ENCODE measurements around the gene AKT2.

The AKT2 gene

GRCh38 chr19:40283414-40284250 lies 1.5 kb downstream of the AKT2 start:
- Histone ChIP-seq H4K20me1 (ENCODE audit: insufficient read depth, low read length) (peaks cover 54% of the 10 kb centered on the region), H3K4me3 (ENCODE audit: low read length) (peak overlapping the region; percentile 95), H3K36me3 (replicated peaks; ENCODE audit: low read depth, low read length) (peaks cover 9% of the 10 kb centered on the region), H3K4me2 (ENCODE audit: low read length) (peak overlapping the region; percentile 99), H3K27me3 (ENCODE audit: low read depth, low read length) (no peaks in the 10 kb centered on the region), H3K79me2 (ENCODE audit: low read length) (peaks cover 65% of the 10 kb centered on the region), H2AFZ (ENCODE audit: low read depth, low read length) (no peak overlapping the region), H3K9me3 (ENCODE audit: insufficient read depth, low read length) (no peaks in the 10 kb centered on the region), H3K9ac (ENCODE audit: low read length) (peak overlapping the region; percentile 97), H3K4me1 (ENCODE audit: low read length) (peaks cover 29% of the 10 kb centered on the region), H3K27ac (ENCODE audit: low read length) (peak overlapping the region; percentile 87)
- no peak for TF ChIP-seq EZH2phosphoT487 (IDR thresholded peaks at IDR 0.05; ENCODE audit: low read depth)
- TF ChIP-seq, protein P1, sequence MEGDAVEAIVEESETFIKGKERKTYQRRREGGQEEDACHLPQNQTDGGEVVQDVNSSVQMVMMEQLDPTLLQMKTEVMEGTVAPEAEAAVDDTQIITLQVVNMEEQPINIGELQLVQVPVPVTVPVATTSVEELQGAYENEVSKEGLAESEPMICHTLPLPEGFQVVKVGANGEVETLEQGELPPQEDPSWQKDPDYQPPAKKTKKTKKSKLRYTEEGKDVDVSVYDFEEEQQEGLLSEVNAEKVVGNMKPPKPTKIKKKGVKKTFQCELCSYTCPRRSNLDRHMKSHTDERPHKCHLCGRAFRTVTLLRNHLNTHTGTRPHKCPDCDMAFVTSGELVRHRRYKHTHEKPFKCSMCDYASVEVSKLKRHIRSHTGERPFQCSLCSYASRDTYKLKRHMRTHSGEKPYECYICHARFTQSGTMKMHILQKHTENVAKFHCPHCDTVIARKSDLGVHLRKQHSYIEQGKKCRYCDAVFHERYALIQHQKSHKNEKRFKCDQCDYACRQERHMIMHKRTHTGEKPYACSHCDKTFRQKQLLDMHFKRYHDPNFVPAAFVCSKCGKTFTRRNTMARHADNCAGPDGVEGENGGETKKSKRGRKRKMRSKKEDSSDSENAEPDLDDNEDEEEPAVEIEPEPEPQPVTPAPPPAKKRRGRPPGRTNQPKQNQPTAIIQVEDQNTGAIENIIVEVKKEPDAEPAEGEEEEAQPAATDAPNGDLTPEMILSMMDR (IDR thresholded peaks at IDR 0.05; ENCODE audit: low read depth, low read length): no peak

- no peak overlapping the region for H3K9ac ChIP-seq (ENCODE audit: low read length)
- H3K4me3 ChIP-seq (ENCODE audit: low read length): no peak overlapping the region
- H3K9me3 ChIP-seq (ENCODE audit: insufficient read depth, low read length): no peaks in the 10 kb centered on the region
- H3K79me2 ChIP-seq (ENCODE audit: low read length): peaks cover 72% of the 10 kb centered on the region
- no peak for TF ChIP-seq EZH2phosphoT487 (IDR thresholded peaks at IDR 0.05; ENCODE audit: low read depth)
- TF ChIP-seq, protein P1 (IDR thresholded peaks at IDR 0.05; ENCODE audit: low read depth, low read length): no peak
- peaks cover 9% of the 10 kb centered on the region for H3K36me3 ChIP-seq (replicated peaks; ENCODE audit: low read depth, low read length)
- H3K27me3 ChIP-seq (ENCODE audit: low read depth, low read length): no peaks in the 10 kb centered on the region
- peaks cover 61% of the 10 kb centered on the region for H4K20me1 ChIP-seq (ENCODE audit: insufficient read depth, low read length)
- H3K4me2 ChIP-seq (ENCODE audit: low read length): no peak overlapping the region
- peaks cover 29% of the 10 kb centered on the region for H3K4me1 ChIP-seq (ENCODE audit: low read length)
- H3K27ac ChIP-seq (ENCODE audit: low read length): no peak overlapping the region
- no peak overlapping the region for H2AFZ ChIP-seq (ENCODE audit: low read depth, low read length)
Measured at GRCh38 chr19:40282920-40283319, 2.2 kb downstream of the AKT2 start.

- peaks cover 9% of the 10 kb centered on the region for H3K36me3 ChIP-seq (replicated peaks; ENCODE audit: low read depth, low read length)
- H3K79me2 ChIP-seq (ENCODE audit: low read length): peaks cover 79% of the 10 kb centered on the region
- no peak overlapping the region for H3K9ac ChIP-seq (ENCODE audit: low read length)
- TF ChIP-seq, protein P1 (IDR thresholded peaks at IDR 0.05; ENCODE audit: low read depth, low read length): no peak
- TF ChIP-seq EZH2phosphoT487 (IDR thresholded peaks at IDR 0.05; ENCODE audit: low read depth): no peak
- no peak overlapping the region for H3K27ac ChIP-seq (ENCODE audit: low read length)
- no peaks in the 10 kb centered on the region for H3K27me3 ChIP-seq (ENCODE audit: low read depth, low read length)
- H4K20me1 ChIP-seq (ENCODE audit: insufficient read depth, low read length): peaks cover 68% of the 10 kb centered on the region
- no peaks in the 10 kb centered on the region for H3K9me3 ChIP-seq (ENCODE audit: insufficient read depth, low read length)
- H2AFZ ChIP-seq (ENCODE audit: low read depth, low read length): no peak overlapping the region
- H3K4me1 ChIP-seq (ENCODE audit: low read length): peaks cover 29% of the 10 kb centered on the region
- no peak overlapping the region for H3K4me2 ChIP-seq (ENCODE audit: low read length)
- no peak overlapping the region for H3K4me3 ChIP-seq (ENCODE audit: low read length)
Measured at GRCh38 chr19:40282209-40282580, 3.0 kb downstream of the AKT2 start.

DNA sequence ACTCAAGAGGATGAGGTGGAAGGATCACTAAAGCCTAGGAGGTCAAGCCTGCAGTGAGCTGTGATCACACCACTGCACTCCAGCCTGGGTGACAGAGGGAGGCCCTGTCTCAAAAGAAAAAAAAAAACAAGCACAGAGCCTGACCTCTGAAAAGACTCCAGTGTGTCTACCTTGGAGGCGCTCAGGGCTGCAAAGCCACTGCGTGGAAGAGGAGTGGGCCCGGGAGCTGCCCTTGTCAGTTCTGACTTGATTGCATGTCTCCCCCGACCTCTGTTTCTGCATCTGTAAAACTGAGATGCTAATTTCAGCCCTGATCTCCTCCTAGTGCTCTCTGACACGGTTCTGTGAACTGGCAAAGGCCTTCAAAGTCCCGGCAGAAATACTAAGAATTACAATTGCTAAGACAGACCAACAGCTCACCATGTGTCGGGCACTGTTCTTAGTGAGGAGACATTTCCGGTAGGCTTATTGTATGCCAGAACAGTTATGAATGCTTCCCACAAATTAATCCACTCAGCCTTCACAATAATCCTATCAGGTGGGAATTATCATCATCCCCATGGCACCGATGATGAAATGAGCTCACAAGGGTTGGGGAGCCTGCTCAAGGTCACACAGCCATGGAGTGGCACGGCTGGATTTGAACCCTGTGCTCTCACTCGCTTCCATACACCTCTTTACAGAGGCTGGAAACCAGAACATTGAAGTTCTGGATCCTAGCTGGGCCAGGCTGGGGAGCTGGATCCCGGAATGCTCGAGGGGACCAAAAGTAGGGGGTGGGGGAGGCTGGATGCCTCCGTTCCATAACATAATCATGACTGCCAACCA lies 3.5 kb downstream of the AKT2 start:
- H4K20me1 ChIP-seq (ENCODE audit: insufficient read depth, low read length): peaks cover 74% of the 10 kb centered on the region
- H3K79me2 ChIP-seq (ENCODE audit: low read length): peaks cover 85% of the 10 kb centered on the region
- no peak overlapping the region for H2AFZ ChIP-seq (ENCODE audit: low read depth, low read length)
- H3K9me3 ChIP-seq (ENCODE audit: insufficient read depth, low read length): no peaks in the 10 kb centered on the region
- H3K36me3 ChIP-seq (replicated peaks; ENCODE audit: low read depth, low read length): peaks cover 9% of the 10 kb centered on the region
- H3K4me1 ChIP-seq (ENCODE audit: low read length): peaks cover 24% of the 10 kb centered on the region
- H3K27ac ChIP-seq (ENCODE audit: low read length): no peak overlapping the region
- H3K4me2 ChIP-seq (ENCODE audit: low read length): no peak overlapping the region
- H3K4me3 ChIP-seq (ENCODE audit: low read length): no peak overlapping the region
- no peak for TF ChIP-seq EZH2phosphoT487 (IDR thresholded peaks at IDR 0.05; ENCODE audit: low read depth)
- TF ChIP-seq, protein P1 (IDR thresholded peaks at IDR 0.05; ENCODE audit: low read depth, low read length): no peak
- no peak overlapping the region for H3K9ac ChIP-seq (ENCODE audit: low read length)
- H3K27me3 ChIP-seq (ENCODE audit: low read depth, low read length): no peaks in the 10 kb centered on the region
